Sigmoid colon (tissue), 7 donors: ENCODE measurements around the gene PLPP1. TPM values are rescaled to one million over a fixed set of nuclear protein-coding genes. Genes with fewer than 3 reads are reported as not detected.
A peak's percentile ranks its signal among the peaks of the same experiment; 100 is the strongest.
"Not testable (repeated sequence)": the region's sequence is repeated elsewhere in the genome, so short reads cannot be mapped to it uniquely, and the experiment has no call there.

Experiments used
- DNase-seq: peaks from one replicate; pipeline ENCODE4 v3.0.0-alpha.2; 2019
- H3K27ac ChIP-seq, 4 donors: fragments of 200-600 bp; sonication (generic); one replicate each; pipeline ENCODE4 v1.5.1; 2016 to 2019; ENCODE audit warnings: mild to moderate bottlenecking in 1 of 4
- H3K27me3 ChIP-seq, 3 donors: fragments of 200-600 bp; sonication (generic); one replicate each; pipeline ENCODE4 v1.5.1; 2019; ENCODE audit warnings: mild to moderate bottlenecking in 1 of 3
- H3K36me3 ChIP-seq, 4 donors: fragments of 200-600 bp; sonication (generic); one replicate each; pipeline ENCODE4 v1.5.1; 2016 to 2019
- H3K4me1 ChIP-seq, 4 donors: fragments of 200-600 bp; sonication (generic); one replicate each; pipeline ENCODE4 v1.5.1; 2017 to 2019
- H3K4me3 ChIP-seq, 4 donors: fragments of 200-600 bp; sonication (generic); one replicate each; pipeline ENCODE4 v1.5.1; 2017 to 2019; ENCODE audit warnings: mild to moderate bottlenecking in 2 of 4, moderate library complexity in 1 of 4
- H3K9me3 ChIP-seq, 4 donors: fragments of 200-600 bp in 3 of 4; sonication (generic) in 3 of 4; one replicate each; pipeline versions ENCODE4 v1.5.1 to v1.6.1; 2013 to 2019
- CTCF ChIP-seq, 4 experiments: fragments of 450-650 bp in 3 of 4; fragments of 200-600 bp in 1 of 4; IDR thresholded peaks; one replicate each; pipeline ENCODE4 v1.5.1; 2016 to 2019; ENCODE audit warnings: antibody characterized with exemption in 4 of 4, mild to moderate bottlenecking in 3 of 4, moderate library complexity in 2 of 4
- EP300 ChIP-seq, 4 donors: sonication (generic); formaldehyde crosslinking; IDR thresholded peaks; one replicate each; pipeline ENCODE4 v1.6.1; 2017; ENCODE audit warnings: antibody characterized with exemption in 4 of 4
- POLR2A ChIP-seq, 2 donors: fragments of 450-650 bp; IDR thresholded peaks; one replicate each; pipeline ENCODE4 v1.6.1; 2016; ENCODE audit warnings: antibody characterized with exemption in 2 of 2, mild to moderate bottlenecking in 2 of 2, moderate library complexity in 2 of 2
- POLR2AphosphoS5 ChIP-seq, 4 donors: sonication (generic); formaldehyde crosslinking; IDR thresholded peaks; one replicate each; pipeline ENCODE4 v1.6.1; 2017; ENCODE audit warnings: antibody characterized with exemption in 4 of 4
- WGBS, 2 donors: extraction: QIAGEN DNeasy Blood & Tissue Kit; methylation state at CpG; one replicate each; pipeline ENCODE4 v1.1.7; 2013; 5-methylcytosine and 5-hydroxymethylcytosine counted together
- intact Hi-C: fragments of 100-400 bp; cut with DNase I; formaldehyde crosslinking; loops from one replicate; pipeline ENCODE4 v1.15.1; 2023
- polyA plus RNA-seq, 3 donors: library from polyadenylated mRNA; stranded (reverse); fragments of 200-250 nt; gene quantifications; one replicate each; pipeline ENCODE4 v1.2.3, GENCODE V29; 2013
- total RNA-seq, 4 donors: library from RNA; depleted of rRNA; stranded (reverse); fragments of >200 nt; gene quantifications; one replicate each; pipeline ENCODE4 v1.1.0, GENCODE V29; 2016
- donor health status: healthy with polysubstance abuse.
- donor health status: Bipolar disorder and iron deficiency.
- donor health status: healthy.

The PLPP1 gene
- total and polyA plus RNA-seq, 7 donors: 44.2 to 355 (median 264) TPM

- H3K27me3 ChIP-seq: no peaks in the 10 kb centered on the region
- intact Hi-C loops: loop anchor here (5.0 kb wide), 1 partner anchor 103 kb away; no protein-coding TSS in a partner anchor
- 8 to 52% methylated on average over 5 of the region's 5 CpGs for WGBS, 2 donors
- peaks cover 0 to 66% (median 65%) of the 10 kb centered on the region in 4 donors for H3K4me1 ChIP-seq
- H3K27ac ChIP-seq: peak overlapping the region in 3 of 4 donors; percentile 13 to 62 (median 20)
- H3K36me3 ChIP-seq: no peaks in the 10 kb centered on the region
- no peak for DNase-seq
- TF ChIP-seq POLR2AphosphoS5 (IDR thresholded peaks at IDR 0.05): peak in 1 of 4 donors; percentile 25
- TF ChIP-seq POLR2A (IDR thresholded peaks at IDR 0.05): no peak
- H3K9me3 ChIP-seq: no peaks in the 10 kb centered on the region
- no peak overlapping the region for H3K4me3 ChIP-seq
Observed at GRCh38 chr5:55509796-55510522, 24.8 kb downstream of the PLPP1 start.

- peak overlapping the region in 2 of 4 donors; percentile 20 to 62 for H3K27ac ChIP-seq
- TF ChIP-seq EP300 (IDR thresholded peaks at IDR 0.05) (no peak), POLR2AphosphoS5 (IDR thresholded peaks at IDR 0.05) (no peak)
- intact Hi-C loops: no loop called here
- no peaks in the 10 kb centered on the region for H3K27me3 ChIP-seq
- DNase-seq: no peak
- H3K9me3 ChIP-seq: no peaks in the 10 kb centered on the region
- WGBS, 2 donors: 70 to 92% methylated on average over 1 of the region's 1 CpG
- no peak overlapping the region for H3K4me3 ChIP-seq
- peaks cover 0 to 59% (median 57%) of the 10 kb centered on the region in 4 donors for H3K4me1 ChIP-seq
- no peaks in the 10 kb centered on the region for H3K36me3 ChIP-seq
Observed at GRCh38 chr5:55509097-55509496, 25.7 kb downstream of the PLPP1 start.

GRCh38 chr5:55507574-55507973, 27.2 kb downstream of the PLPP1 start:
- no peak overlapping the region for H3K4me3 ChIP-seq
- intact Hi-C loops: no loop called here
- H3K27me3 ChIP-seq: no peaks in the 10 kb centered on the region
- H3K9me3 ChIP-seq: no peaks in the 10 kb centered on the region
- H3K4me1 ChIP-seq: peaks cover 0 to 65% (median 63%) of the 10 kb centered on the region in 4 donors
- no peak for DNase-seq
- no peaks in the 10 kb centered on the region for H3K36me3 ChIP-seq
- 85 to 93% methylated on average over 2 of the region's 2 CpGs for WGBS, 2 donors
- peak overlapping the region in 1 of 4 donors; percentile 2 for H3K27ac ChIP-seq
- TF ChIP-seq POLR2AphosphoS5 (IDR thresholded peaks at IDR 0.05) (no peak), POLR2A (IDR thresholded peaks at IDR 0.05) (no peak), CTCF (IDR thresholded peaks at IDR 0.05) (no peak), EP300 (IDR thresholded peaks at IDR 0.05) (no peak)

GRCh38 chr5:55505711-55506110, 29.1 kb downstream of the PLPP1 start:
- H3K4me1 ChIP-seq: peaks cover 0 to 73% (median 70%) of the 10 kb centered on the region in 4 donors
- H3K4me3 ChIP-seq, H3K27me3 ChIP-seq, H3K27ac ChIP-seq, H3K36me3 ChIP-seq, H3K9me3 ChIP-seq, DNase-seq, intact Hi-C loops: not testable (repeated sequence)
- 92 to 93% methylated on average over 6 of the region's 6 CpGs for WGBS, 2 donors

- intact Hi-C loops, H3K9me3 ChIP-seq, H3K27me3 ChIP-seq, H3K27ac ChIP-seq, H3K36me3 ChIP-seq, H3K4me3 ChIP-seq, DNase-seq: not testable (repeated sequence)
- H3K4me1 ChIP-seq: peaks cover 0 to 69% (median 59%) of the 10 kb centered on the region in 4 donors
- 84 to 94% methylated on average over 7 of the region's 7 CpGs for WGBS, 2 donors
Observed at GRCh38 chr5:55503917-55504316, 30.8 kb downstream of the PLPP1 start.

GRCh38 chr5:55502759-55503158, 32.0 kb downstream of the PLPP1 start:
- H3K4me3 ChIP-seq: no peak overlapping the region

More at GRCh38 chr5:55502759-55503158, 32.0 kb downstream of the PLPP1 start:
- Histone ChIP-seq H3K9me3 (no peaks in the 10 kb centered on the region), H3K27ac (peak overlapping the region in 2 of 4 donors; percentile 7 to 10), H3K4me1 (peaks cover 0 to 74% (median 62%) of the 10 kb centered on the region in 4 donors), H3K36me3 (no peaks in the 10 kb centered on the region), H3K27me3 (no peaks in the 10 kb centered on the region)
- intact Hi-C loops: no loop called here
- TF ChIP-seq CTCF (IDR thresholded peaks at IDR 0.05): no peak
- TF ChIP-seq POLR2A (IDR thresholded peaks at IDR 0.05): no peak
- no peak for TF ChIP-seq POLR2AphosphoS5 (IDR thresholded peaks at IDR 0.05)
- TF ChIP-seq EP300 (IDR thresholded peaks at IDR 0.05): no peak
- no peak for DNase-seq
- 64 to 66% methylated on average over 3 of the region's 3 CpGs for WGBS, 2 donors
